ENCODE results near the gene SAPCD2.

Gene SAPCD2

GRCh38 chr9:137080260-137081122 lies 10.1 kb upstream of the SAPCD2 start:
- DNase-seq (ENCODE audit: low spot score): no peak

- no peak for DNase-seq (ENCODE audit: low spot score)
These were observed 9.0 kb upstream of the SAPCD2 start for GRCh38 chr9:137079401-137079787.

GRCh38 chr9:137078701-137079400 lies 8.5 kb upstream of the SAPCD2 start:
- peak; percentile 69 for DNase-seq (ENCODE audit: low spot score)

GRCh38 chr9:137077758-137078693 lies 7.7 kb upstream of the SAPCD2 start:
- DNase-seq (ENCODE audit: low spot score): peak; percentile 57

- peak; percentile 59 for DNase-seq (ENCODE audit: low spot score)
These were observed 6.8 kb upstream of the SAPCD2 start, which contains the start of gene UAP1L1 for GRCh38 chr9:137077010-137077747. UAP1L1 (plus strand) TSS chr9:137077517; CDS start chr9:137077533, 16 bp downstream.

- DNase-seq (ENCODE audit: low spot score): no peak
These were observed 6.3 kb upstream of the SAPCD2 start for GRCh38 chr9:137076636-137077009.

GRCh38 chr9:137075275-137075775 lies 5.0 kb upstream of the SAPCD2 start:
- DNase-seq (ENCODE audit: low spot score): no peak

GRCh38 chr9:137074657-137075274 lies 4.4 kb upstream of the SAPCD2 start:
- no peak for DNase-seq (ENCODE audit: low spot score)

- DNase-seq (ENCODE audit: low spot score): no peak
These were observed 3.6 kb upstream of the SAPCD2 start for GRCh38 chr9:137073992-137074399.

- no peak for DNase-seq (ENCODE audit: low spot score)
These were observed 925 bp upstream of the SAPCD2 start for GRCh38 chr9:137071282-137071681.

- peak; percentile 77 for DNase-seq (ENCODE audit: low spot score)
These were observed 534 bp upstream of the SAPCD2 start for GRCh38 chr9:137070906-137071275.

GRCh38 chr9:137069508-137070091 lies 757 bp downstream of the SAPCD2 start:
- DNase-seq (ENCODE audit: low spot score): peak; percentile 68

GRCh38 chr9:137068539-137069507 lies 1.5 kb downstream of the SAPCD2 start:
- no peak for DNase-seq (ENCODE audit: low spot score)

GRCh38 chr9:137067860-137068538 lies 2.4 kb downstream of the SAPCD2 start:
- DNase-seq (ENCODE audit: low spot score): peak; percentile 82

GRCh38 chr9:137066096-137066861 lies 4.1 kb downstream of the SAPCD2 start:
- DNase-seq (ENCODE audit: low spot score): no peak

GRCh38 chr9:137065336-137065967 lies 4.9 kb downstream of the SAPCD2 start:
- DNase-seq (ENCODE audit: low spot score): no peak

- DNase-seq (ENCODE audit: low spot score): no peak
These were observed 5.5 kb downstream of the SAPCD2 start for GRCh38 chr9:137064880-137065164.

Data from ecto neural progenitor cell (in vitro differentiated cells).